HG03280 (cell line): ENCODE data around the gene SURF6.
"Not testable (repeated sequence)": the region's sequence is repeated elsewhere in the genome, so short reads cannot be mapped to it uniquely, and the experiment has no call there.

Experiments used
- ATAC-seq: cut with Tn5 transposase; IDR thresholded peaks from one replicate; pipeline ENCODE4 v1.9.1; 2021; ENCODE audit warnings: mild to moderate bottlenecking, moderate library complexity; ENCODE audit not compliant: unreplicated experiment

The SURF6 gene

DNA sequence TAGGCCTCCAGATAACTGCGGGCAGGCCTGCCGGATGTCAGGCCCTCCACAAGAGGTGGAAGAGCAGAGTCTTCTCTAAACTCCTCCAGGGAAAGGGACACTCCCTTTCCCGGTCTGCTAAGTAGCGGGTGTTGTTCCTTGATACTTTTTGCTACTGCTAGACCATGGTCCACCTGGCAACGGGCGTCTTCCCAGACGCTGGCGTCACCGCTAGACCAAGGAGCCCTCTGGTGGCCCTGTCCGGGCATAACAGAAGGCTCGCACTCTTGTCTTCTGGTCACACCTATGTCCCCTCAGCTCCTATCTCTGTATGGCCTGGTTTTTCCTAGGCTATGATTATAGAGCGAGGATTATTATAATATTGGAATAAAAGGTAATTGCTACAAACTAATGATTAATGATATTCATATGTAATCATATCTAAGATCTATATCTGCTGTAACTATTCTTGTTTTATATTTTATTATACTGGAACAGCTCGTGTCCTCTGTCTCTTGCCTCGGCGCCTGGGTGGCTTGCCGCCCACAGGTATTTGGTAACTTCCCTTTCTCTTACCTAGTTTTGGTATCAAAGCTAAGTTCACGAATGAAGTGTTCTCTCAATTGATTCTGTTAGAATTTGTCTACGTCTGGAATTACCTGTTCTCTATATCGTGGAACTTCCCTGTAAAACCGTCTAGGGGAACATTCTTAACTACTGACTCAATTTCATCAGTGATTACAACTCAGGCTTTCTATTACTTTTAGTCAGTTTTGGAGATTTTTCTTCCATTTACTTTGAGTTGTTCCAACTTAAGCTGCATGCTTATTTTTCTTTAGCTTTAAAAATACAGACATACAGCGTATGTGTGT is 6.5 kb downstream of the SURF6 start:
- ATAC-seq: not testable (repeated sequence)

DNA sequence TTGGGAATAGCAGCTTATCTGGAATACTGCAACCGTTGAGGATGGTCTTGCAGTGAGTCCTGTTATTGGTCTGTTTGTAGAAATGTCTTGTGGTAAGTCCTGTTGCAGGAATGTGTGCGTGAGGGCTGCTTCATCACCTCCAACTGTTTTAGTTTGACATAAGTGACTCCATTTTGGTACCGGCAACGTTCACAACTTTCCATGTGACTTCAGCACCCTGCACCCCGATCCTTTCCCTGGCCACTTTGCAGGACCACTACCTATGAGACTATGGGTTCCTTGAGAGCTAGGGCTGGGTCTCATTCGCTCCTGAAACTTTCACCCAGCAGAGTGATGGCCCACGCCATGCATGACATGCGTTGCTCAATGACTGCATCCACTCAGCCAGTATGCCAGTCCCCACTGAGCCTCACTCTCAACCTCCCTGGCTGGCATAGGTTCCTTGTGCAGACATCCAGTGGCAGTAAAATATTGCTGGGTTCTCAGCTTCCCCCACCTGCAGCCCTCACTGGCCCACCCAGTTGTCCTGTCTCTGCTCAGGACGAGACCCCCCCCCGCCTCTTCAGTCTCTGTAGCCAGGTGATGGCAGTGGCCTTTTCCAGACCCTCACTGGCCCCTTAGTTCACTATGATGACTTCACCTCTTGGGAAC is 8.0 kb downstream of the SURF6 start:
- no peak for ATAC-seq

DNA sequence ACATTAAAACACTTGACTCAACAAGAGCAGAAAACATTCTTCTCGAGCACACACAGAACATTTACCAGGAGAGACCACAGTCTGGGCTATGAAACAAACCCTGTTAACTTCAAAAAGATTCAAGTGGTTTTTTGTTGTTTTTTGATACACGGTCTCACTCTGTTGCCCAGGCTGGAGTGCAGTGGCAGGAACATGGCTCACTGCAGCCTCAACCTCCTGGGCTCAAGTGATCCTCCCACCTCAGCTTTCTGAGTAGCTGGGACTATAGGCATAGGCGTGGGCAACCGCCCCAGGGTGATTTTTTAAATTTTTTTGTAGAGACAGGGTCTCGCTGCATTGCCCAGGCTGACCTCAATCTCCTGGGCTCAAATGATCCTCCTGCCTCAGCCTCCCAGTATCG is 9.0 kb downstream of the SURF6 start:
- ATAC-seq: not testable (repeated sequence)

DNA sequence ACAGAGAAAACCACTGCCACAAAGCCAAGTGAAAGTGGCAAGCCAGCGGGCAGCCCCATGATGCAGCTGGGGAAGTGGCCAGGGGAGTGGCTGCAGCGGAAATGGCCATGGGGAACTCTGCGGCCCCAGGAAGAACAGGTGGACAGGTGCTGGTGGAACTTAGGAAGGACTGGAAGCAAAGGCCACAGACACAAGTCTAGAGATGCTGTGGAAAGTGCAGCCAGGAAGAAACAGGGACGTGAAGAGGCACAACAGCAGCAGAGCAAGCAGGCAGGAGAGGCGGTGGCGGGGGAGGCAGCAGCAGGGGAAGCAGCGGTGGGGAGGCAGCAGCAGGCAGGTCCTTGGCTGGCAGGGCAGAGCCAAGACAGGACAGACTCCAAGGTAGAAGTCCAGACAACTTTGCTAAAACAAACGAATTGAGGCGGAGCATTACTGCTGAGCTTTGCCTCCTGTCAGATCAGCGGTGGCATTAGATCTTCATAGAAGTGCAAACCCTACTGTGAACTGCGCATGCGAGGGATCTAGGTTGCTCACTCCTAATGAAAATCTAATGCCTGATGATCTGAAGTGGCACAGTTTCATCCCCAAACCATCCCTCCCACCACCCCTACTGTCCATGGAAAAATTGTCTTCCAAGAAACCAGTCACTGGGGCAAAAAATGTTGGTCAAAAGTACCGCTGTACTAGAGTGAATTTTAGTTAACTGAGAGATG is 11.8 kb downstream of the SURF6 start:
- no peak for ATAC-seq

DNA sequence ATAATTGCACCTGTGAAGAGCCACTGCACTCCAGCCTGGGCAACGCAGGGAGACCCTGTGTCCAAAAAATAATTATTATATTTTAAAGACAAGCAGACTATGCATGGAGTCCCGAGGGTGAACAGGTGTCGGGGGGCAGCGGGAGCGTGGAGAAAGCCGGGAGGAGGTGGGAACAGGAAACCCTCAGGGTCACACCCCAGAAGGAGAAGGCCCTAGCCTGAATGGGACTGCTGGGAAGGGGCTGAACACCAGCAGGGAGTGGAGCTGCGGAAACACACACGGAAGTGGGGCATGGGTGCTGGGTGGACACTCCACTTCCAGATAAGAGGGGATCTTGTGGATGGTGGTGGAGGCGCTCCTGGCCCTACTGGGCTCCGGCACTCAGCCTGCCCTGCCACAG is 12.8 kb downstream of the SURF6 start:
- no peak for ATAC-seq

DNA sequence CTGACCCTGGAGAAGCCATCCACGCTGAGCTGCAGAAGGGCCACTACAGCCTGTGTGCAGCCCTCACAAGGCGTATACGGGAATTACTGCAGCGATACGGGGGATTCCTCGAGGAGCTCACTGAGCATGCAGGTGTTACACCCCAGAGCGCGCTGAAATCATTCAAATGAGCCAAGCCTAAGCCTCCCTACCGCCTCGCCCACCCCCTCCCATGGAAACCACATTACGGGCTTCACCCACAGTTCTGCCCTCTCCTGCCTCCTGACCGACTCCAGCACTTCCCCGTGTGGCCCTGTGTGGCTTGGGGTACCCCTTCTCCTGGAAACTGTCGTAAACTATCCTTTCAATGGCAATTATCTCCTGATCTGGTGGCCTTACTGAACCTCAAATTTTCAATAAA is 13.3 kb downstream of the SURF6 start:
- no peak for ATAC-seq

DNA sequence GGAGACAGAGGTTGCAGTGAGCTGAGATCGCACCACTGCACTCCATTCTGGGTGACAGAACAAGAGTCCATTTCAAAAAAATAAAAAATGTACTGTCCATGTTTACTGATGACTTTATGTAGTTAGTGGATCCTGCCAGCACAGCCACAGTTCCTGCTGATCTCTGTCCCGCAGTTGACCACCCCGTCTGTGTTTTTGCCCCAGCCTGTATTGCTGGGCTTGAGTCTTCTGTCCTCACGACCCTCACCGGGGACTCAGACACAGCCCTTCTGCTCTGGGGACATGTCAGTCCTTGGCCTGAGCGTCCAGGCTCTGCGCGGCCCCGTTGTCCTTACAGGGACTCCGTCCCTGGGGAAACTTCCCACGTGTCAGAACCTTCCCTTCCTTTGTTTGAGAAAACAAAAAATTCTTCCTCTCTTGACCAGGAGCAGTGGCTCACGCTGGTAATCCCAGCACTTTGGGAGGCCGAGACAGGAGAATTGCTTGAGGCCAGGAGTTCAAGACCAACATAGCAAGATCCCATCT is 14.5 kb downstream of the SURF6 start:
- no peak for ATAC-seq

DNA sequence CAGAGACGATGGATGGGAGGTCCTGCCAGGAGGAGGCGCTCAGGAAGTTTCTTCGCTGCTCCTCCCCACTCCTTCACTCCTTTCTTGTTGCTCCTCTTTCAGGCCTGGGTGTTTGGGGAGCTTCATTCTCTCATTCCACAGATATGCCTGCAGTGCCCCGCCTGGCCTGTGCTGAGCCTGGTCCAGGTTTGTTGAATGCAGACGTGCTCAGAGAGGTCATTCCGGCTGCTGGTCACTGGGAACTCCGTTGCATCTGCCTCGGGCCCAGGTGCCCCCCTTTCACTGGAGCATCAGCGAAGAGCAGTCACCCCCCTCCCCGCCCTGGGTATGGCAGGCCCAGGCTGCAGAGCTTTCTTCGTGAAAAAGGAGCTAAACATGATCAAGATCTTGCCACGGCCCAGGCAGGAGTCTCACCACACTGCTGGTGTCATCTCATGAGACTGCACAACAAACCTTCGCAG is 15.5 kb downstream of the SURF6 start:
- no peak for ATAC-seq

DNA sequence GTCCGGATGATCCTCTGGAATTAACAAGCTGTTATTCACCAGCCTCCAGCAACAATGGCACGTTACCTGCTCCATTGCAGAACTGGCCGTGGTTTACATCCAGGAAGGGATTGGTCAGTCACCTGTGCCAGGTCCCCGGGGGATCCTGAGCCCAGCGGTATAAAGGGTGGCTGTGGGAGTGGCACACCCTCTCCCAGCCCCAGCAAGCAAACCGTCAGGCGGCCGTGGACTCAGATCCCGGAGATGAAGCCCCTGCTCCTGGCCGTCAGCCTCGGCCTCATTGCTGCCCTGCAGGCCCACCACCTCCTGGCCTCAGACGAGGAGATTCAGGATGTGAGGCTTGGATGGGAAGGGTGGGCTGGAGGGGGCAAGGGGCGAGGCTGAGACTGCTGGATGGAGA is 18.4 kb downstream of the SURF6 start:
- not testable (repeated sequence) for ATAC-seq

DNA sequence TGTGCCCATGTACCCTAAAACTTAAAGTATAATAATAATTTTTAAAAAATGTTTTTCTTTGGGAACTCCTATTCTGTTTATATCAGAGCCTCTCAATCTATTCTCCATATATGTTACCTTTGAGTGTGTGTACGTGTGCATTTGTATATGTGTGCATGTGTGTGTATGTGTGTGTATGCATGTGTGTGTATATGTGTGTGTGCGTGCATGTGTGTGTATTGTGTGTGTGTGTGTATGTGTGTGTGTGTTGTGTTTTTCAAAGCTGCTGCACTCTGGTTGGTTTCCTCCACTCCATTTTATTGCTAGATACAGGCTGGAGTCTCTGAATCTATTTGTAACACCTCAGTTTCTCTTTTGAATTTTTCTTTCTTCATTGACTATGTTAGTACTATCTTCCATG is 20.0 kb downstream of the SURF6 start:
- ATAC-seq: no peak

DNA sequence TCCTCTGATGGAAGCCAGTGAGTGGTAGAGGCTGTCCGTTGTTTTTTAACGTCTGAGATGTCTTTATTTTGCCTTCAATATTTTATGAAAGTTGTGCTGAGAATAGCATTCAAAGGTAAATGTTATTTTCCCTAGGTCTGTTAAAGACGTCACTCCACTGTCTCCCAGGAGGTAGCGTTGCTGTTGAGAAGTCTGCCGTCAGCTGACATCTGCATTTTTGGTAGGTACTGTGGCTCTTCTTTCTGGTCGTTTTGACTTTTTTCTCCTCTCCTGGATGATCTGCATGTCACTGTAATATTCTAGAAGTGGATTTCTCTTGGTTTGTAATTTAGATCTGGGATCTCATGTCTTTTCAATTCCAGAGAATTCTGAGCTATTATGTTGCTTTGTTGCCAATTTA is 26.4 kb downstream of the SURF6 start:
- no peak for ATAC-seq

DNA sequence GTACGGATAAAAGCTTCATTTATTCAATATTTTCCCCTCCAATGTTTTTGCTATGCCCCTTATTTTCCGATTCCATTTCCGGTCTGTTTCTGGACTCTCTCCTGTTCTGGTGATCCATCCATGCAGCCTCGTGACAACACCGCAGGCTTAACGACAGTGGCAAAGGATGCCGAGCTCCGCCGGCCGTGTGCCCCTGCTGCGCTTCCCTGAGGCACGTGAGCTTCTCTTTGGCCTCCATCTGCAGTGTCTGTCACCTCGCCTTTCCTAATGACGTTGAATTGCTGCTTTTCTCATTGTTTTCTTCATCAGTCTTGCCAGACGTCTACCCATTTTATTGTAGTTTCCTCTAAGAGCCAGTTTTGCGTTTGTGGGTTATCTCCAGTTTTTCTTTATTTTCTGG is 28.7 kb downstream of the SURF6 start:
- ATAC-seq: no peak

DNA sequence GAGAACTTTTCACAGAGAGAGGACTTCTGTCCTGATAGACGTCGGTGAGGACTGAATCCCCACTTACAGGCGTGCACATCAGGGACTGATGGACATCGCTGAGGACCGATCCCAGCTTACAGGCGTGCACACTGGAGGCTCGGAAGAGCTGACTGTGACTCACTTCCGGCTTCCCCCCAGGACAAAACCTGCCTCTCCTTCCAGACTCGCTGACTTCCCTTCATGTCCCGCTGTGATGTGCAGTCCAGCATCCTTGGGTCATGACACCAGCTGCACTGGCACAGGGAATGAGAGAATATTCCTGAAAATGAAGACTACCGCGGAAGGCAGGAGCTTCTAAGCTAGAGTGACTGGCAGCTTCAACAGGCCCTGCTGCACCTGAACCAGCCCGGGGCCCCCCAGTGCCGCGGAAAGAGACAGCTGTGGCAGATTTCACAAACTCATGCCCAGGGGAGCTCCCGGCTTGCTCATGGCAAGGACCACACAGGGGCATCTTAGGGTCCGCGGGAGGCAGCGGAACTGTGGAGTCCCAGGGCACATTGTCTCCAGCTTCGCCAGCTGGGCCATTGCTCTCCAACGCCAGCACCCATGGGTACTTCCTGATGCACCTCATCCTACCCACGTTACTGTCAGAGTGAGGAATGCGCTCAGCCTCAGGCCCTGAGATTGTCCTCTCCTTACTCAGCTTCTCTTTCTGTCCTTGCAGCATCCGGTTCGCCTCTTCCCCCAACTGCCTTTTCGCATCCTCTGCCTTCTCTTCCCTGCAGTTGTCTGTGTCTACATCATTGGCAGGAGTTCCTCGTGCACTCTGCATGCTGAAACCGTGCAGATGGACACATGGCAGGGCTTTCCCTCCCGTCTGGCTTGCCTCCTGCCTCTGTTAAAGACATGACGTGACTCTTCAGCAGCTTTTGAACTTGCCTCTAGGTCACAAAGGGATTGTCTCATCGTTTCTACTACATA is 29.5 kb downstream of the SURF6 start:
- no peak for ATAC-seq

DNA sequence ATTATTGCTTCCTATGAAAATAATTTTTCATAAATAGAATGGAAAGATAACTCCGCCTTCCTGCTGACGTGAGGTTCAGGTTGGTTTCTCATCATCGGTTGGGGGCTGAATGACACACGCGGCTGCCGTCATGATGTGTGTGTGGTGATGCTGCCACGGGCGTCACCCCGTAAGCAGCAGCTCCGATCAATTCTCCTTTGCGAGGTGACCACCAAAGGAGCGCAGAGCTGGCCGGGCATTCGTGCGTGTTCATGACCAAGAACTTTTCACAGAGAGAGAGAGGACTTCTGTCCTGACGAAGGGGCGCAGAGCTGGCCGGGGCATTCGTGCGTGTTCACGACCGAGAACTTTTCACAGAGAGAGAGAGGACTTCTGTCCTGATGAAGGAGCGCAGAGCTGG is 30.3 kb downstream of the SURF6 start:
- no peak for ATAC-seq

DNA sequence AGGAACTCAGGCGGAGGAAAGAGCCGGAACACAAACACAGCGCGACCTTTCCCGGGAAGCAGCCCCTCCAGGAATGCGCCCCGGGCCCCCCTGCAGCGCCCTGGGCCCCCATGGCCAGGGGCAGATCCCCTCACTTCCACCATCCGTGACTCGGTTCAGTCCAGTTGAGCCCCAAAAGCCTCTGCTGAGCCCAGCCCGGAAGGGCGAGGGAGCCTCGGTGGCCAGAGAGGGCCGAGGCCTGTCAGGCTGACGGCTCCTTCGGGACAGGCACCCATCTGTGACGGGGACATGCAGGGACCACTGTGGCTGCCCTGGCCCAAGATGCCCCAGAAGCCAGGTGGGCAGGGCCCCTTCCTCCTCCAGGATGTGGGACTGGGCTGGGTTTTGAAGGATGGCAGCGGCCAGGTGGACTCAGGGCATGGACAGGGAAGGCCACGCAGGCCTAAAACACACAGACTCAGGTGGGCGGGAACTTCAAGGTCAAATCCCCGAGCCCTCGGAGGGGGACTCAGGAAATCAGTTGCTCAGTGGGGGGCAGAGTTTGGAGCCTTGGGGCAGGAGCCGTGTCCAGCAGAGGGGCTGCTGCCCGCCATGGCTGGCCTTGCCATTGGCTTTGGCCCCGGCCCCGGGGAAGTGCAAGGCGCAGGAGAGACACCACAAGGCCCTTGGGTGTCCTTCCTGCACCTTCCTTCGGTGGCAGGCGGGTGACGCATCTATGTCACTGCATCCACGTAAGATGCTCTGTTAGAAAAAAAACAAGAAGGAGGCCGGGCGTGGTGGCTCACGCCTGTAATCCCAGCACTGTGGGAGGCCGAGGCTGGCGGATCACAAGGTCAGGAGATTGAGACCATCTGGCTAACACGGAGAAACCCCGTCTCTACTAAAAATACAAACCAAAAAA is 31.3 kb downstream of the SURF6 start:
- ATAC-seq: no peak

DNA sequence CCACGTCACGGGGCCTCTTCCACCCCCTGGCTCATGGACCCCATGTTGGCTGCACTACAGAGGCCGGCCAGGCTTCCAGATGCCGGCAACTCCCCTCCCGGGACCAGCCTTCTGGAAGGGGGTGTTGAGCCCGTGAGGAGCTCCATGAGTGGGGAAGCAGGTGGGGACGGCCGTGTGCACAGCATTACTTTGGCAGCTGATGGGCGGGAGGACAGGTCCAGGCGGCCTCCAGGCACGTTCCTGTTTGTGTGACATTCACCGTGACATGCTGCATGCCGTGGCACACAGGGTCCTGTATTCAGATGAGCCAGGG is 31.9 kb downstream of the SURF6 start:
- no peak for ATAC-seq

DNA sequence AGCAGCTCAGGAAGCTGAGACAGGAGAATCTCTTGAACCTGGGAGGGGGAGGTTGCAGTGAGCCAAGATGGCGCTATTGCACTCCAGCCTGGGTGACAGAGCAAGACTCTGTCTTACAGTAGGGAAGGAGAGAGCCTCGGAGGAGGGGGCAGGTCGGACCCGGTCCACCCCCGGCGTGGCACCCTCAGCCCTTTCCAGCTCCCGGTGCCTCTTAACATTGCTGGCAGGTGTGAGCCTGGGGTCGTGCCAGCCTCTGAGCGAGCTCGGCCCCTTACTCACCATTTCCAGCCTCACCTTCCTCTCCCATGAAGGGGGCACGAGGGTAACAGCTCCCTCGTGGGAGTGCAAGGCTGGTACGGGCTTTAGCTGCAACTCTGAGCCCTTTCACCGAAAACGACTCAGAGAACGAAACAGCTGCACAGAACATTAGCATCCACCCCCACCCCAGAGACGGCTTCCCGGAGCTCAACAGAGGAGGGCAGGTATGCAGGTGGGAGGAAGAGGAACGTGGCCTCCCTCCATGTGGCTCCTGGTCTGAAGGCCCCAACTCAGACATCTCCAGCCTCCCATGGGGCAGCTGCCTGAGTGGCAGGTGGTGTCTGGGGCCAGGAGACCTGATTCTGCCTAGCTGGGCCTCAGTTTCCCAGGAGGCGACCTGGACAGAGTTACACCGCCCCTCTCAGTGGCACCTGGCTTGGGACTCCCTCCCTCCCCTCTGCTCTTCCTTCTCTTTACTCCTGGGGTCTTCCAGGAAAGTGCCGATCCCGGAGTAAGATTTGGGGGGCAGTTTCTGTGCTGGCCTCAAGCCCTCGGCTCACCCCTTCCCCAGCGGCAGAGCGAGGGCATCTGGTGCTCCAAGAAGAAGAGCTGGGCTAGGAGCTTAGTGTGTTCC is 32.5 kb downstream of the SURF6 start:
- no peak for ATAC-seq
